HG02884 (cell line): ENCODE data around the gene KRTAP4-4.
"Not testable (repeated sequence)": the region's sequence is repeated elsewhere in the genome, so short reads cannot be mapped to it uniquely, and the experiment has no call there.

ENCODE experiments used
- ATAC-seq: cut with Tn5 transposase; IDR thresholded peaks from one replicate; pipeline ENCODE4 v1.9.1; 2021; ENCODE audit warnings: mild to moderate bottlenecking, moderate library complexity; ENCODE audit not compliant: unreplicated experiment

The KRTAP4-4 gene

GRCh38 chr17:41148971-41149651 lies 11.4 kb downstream of the KRTAP4-4 start:
- not testable (repeated sequence) for ATAC-seq

- ATAC-seq = no peak
Observed at GRCh38 chr17:41147531-41148204, 12.9 kb downstream of the KRTAP4-4 start.

GRCh38 chr17:41145261-41145660 lies 15.3 kb downstream of the KRTAP4-4 start:
- ATAC-seq = no peak

- no peak for ATAC-seq
Observed at GRCh38 chr17:41144846-41145245, 15.7 kb downstream of the KRTAP4-4 start.

GRCh38 chr17:41141361-41141760 lies 19.2 kb downstream of the KRTAP4-4 start:
- no peak for ATAC-seq

- no peak for ATAC-seq
Observed at GRCh38 chr17:41140360-41141131, 20.0 kb downstream of the KRTAP4-4 start, which contains the start of gene KRTAP4-6. Gene KRTAP4-6, minus strand, starts transcription at chr17:41140544. Its CDS starts 57 bp downstream, at chr17:41140487.

- not testable (repeated sequence) for ATAC-seq
Observed at GRCh38 chr17:41139865-41140264, 20.7 kb downstream of the KRTAP4-4 start.

- ATAC-seq = no peak
Observed at GRCh38 chr17:41133880-41134735, 26.4 kb downstream of the KRTAP4-4 start.

GRCh38 chr17:41131979-41132378 lies 28.6 kb downstream of the KRTAP4-4 start:
- no peak for ATAC-seq

- no peak for ATAC-seq
Observed at GRCh38 chr17:41127371-41127770, 33.2 kb downstream of the KRTAP4-4 start.

GRCh38 chr17:41126412-41126811 lies 34.1 kb downstream of the KRTAP4-4 start:
- no peak for ATAC-seq

- no peak for ATAC-seq
Observed at GRCh38 chr17:41125064-41125463, 35.5 kb downstream of the KRTAP4-4 start.

- not testable (repeated sequence) for ATAC-seq
Observed at GRCh38 chr17:41123991-41124371, 36.6 kb downstream of the KRTAP4-4 start, which contains the start of gene KRTAP4-12. Gene KRTAP4-12, minus strand, starts transcription at chr17:41124182. Its CDS starts 60 bp downstream, at chr17:41124122.

GRCh38 chr17:41123292-41123990 lies 37.1 kb downstream of the KRTAP4-4 start:
- ATAC-seq = not testable (repeated sequence)

GRCh38 chr17:41121742-41122141 lies 38.8 kb downstream of the KRTAP4-4 start:
- ATAC-seq = no peak

GRCh38 chr17:41119696-41120690 lies 40.6 kb downstream of the KRTAP4-4 start:
- ATAC-seq = not testable (repeated sequence)

- ATAC-seq = no peak
Observed at GRCh38 chr17:41118721-41119120, 41.8 kb downstream of the KRTAP4-4 start.

GRCh38 chr17:41117846-41118386 lies 42.6 kb downstream of the KRTAP4-4 start, which contains the start of gene KRTAP4-11:
Gene KRTAP4-11, minus strand, starts transcription at chr17:41118373. Its CDS starts 58 bp downstream, at chr17:41118315.
- not testable (repeated sequence) for ATAC-seq
